HepG2 (cell line): Measurements from ENCODE around the gene ANO9. TPM values are rescaled to one million over a fixed set of nuclear protein-coding genes. Genes with fewer than 3 reads are reported as not detected.

Experiments
- BCLAF1 ChIP-seq: fragments of 450-650 bp; IDR thresholded peaks from 2 replicates; pipeline ENCODE4 v1.6.1; 2017; ENCODE audit warnings: mild to moderate bottlenecking
- CEBPB ChIP-seq: IDR thresholded peaks from 2 replicates; pipeline ENCODE4 v1.6.1; 2011; ENCODE audit warnings: low read depth, low read length, improper control_type of control experiment, borderline replicate concordance
- FLYWCH1 ChIP-seq: sonication (generic); formaldehyde crosslinking; IDR thresholded peaks from 2 replicates; pipeline ENCODE4 v1.8.1; 2023; ENCODE audit warnings: mild to moderate bottlenecking, missing genetic modification reagents
- FOXC1 ChIP-seq: sonication (generic); formaldehyde crosslinking; IDR thresholded peaks from 2 replicates; pipeline ENCODE4 v1.8.0; 2022; ENCODE audit warnings: mild to moderate bottlenecking, missing genetic modification reagents, borderline replicate concordance
- GFI1 ChIP-seq: sonication (generic); formaldehyde crosslinking; IDR thresholded peaks from 2 replicates; pipeline ENCODE4 v1.5.0; 2020; ENCODE audit warnings: missing genetic modification reagents, mild to moderate bottlenecking, borderline replicate concordance
- GTF3A ChIP-seq: sonication (generic); formaldehyde crosslinking; conservative IDR thresholded peaks from 2 replicates; pipeline ENCODE4 v1.4.0; 2020; ENCODE audit warnings: mild to moderate bottlenecking, missing genetic modification reagents
- ISX ChIP-seq: sonication (generic); formaldehyde crosslinking; conservative IDR thresholded peaks from 2 replicates; pipeline ENCODE4 v1.5.0; 2020; ENCODE audit warnings: missing genetic modification reagents
- NFRKB ChIP-seq: fragments of 450-650 bp; IDR thresholded peaks from 2 replicates; pipeline ENCODE4 v1.6.1; 2017
- TEAD2 ChIP-seq: sonication (generic); formaldehyde crosslinking; IDR thresholded peaks from 2 replicates; pipeline ENCODE4 v1.9.0; 2021; ENCODE audit warnings: missing genetic modification reagents
- USF2 ChIP-seq, 2 experiments: sonication (generic) in 1 of 2; formaldehyde crosslinking in 1 of 2; IDR thresholded peaks; 2 replicates each; pipeline versions ENCODE4 v1.5.1 to v1.6.1; 2011 to 2020; ENCODE audit warnings: borderline replicate concordance in 1 of 2, low read depth in 1 of 2, low read length in 1 of 2, mild to moderate bottlenecking in 1 of 2, missing genetic modification reagents in 1 of 2, moderate library complexity in 1 of 2
- ZBTB20 ChIP-seq: sonication (generic); formaldehyde crosslinking; IDR thresholded peaks from 2 replicates; pipeline ENCODE4 v1.8.1; 2023; ENCODE audit warnings: missing genetic modification reagents, low read depth, mild to moderate bottlenecking, borderline replicate concordance
- ZBTB26 ChIP-seq: IDR thresholded peaks from 2 replicates; pipeline ENCODE4 v1.6.1; 2016; ENCODE audit warnings: missing compliant biosample characterization, missing genetic modification reagents, borderline replicate concordance
- ZEB1 ChIP-seq: IDR thresholded peaks from 2 replicates; pipeline ENCODE4 v1.6.1; 2012; ENCODE audit warnings: mild to moderate bottlenecking, low read depth, inconsistent platforms; ENCODE audit not compliant: insufficient replicate concordance
- ZNF256 ChIP-seq: sonication (generic); formaldehyde crosslinking; conservative IDR thresholded peaks from 2 replicates; pipeline ENCODE4 v1.4.0; 2020; ENCODE audit warnings: missing genetic modification reagents
- ZNF383 ChIP-seq: sonication (generic); formaldehyde crosslinking; IDR thresholded peaks from 2 replicates; pipeline ENCODE4 v1.4.0; 2020; ENCODE audit warnings: missing genetic modification reagents, mild to moderate bottlenecking, borderline replicate concordance
- polyA plus RNA-seq, 8 experiments: library from polyadenylated mRNA; depleted of rRNA in 3 of 8; stranded (reverse) in 7 of 8; unstranded in 1 of 8; fragments of >200 nt; fragmentation: Illumina TruSeq in 4 of 8; extraction: Trizol in 4 of 8; gene quantifications; 2 replicates each; pipeline versions ENCODE4 v1.2.1 to v1.2.3, GENCODE V29; 2011 to 2016; ENCODE audit warnings: low read depth in 4 of 8, missing spikeins in 1 of 8, mixed read lengths in 1 of 8; ENCODE audit not compliant: insufficient read depth in 1 of 8
- total RNA-seq, 5 experiments: library from RNA; depleted of rRNA; stranded (reverse); fragments of >200 nt; fragmentation: Illumina TruSeq; extraction: Trizol; gene quantifications; 2 replicates each; pipeline ENCODE4 v1.2.3, GENCODE V29; 2016; ENCODE audit warnings: low read depth in 1 of 5

Gene ANO9
- total and polyA plus RNA-seq, 2 of the 13 experiments (the other 11 are each of a cell fraction or from before 2014, with no cell fraction given) = 8.9 to 14.3 TPM

GRCh38 chr11:394034-394857 is 47.6 kb downstream of the ANO9 start, which contains the start of gene PKP3 (continued):
- TF ChIP-seq TEAD2 (CRISPR knock-in tag) (no peak), ISX (CRISPR knock-in tag) (no peak), ZBTB20 (CRISPR knock-in tag) (no peak), ZNF256 (no peak), ZBTB26 (CRISPR knock-in tag) (no peak), CEBPB (no peak), ZEB1 (peak; percentile 99), FOXC1 (CRISPR knock-in tag) (no peak), FLYWCH1 (CRISPR knock-in tag) (no peak), GFI1 (CRISPR knock-in tag) (no peak), ZNF383 (CRISPR knock-in tag) (no peak), BCLAF1 (no peak), GTF3A (CRISPR knock-in tag) (no peak), NFRKB (no peak), USF2 (IDR thresholded peaks at IDR 0.05; ENCODE audit: low read depth, low read length) (no peak), USF2 (CRISPR knock-in tag; IDR thresholded peaks at IDR 0.05; ENCODE audit: borderline replicate concordance) (no peak)
